Measurements from ENCODE around the gene CFAP410. TPM values are rescaled to one million over a fixed set of nuclear protein-coding genes. Genes with fewer than 3 reads are reported as not detected.

Gene CFAP410
- total and polyA plus RNA-seq, 2 of the 8 experiments (the other 6 are each of a cell fraction or from before 2014, with no cell fraction given): 10.6 to 12.0 TPM

GRCh38 chr21:44301961-44302406 is 37.2 kb downstream of the CFAP410 start:
- H3K36me3 ChIP-seq (ENCODE audit: control insufficient read depth in 2 of 4, insufficient read depth in 4 of 4, low read length in 3 of 4): no peaks in the 10 kb centered on the region
- CTCF ChIA-PET (ENCODE audit: partially characterized antibody): interaction anchor here (0.7 to 1.2 kb wide), 5 partner anchors 11 to 36 kb away, joined by 3 to 4 read pairs (median 3); no protein-coding TSS in a partner anchor
- H3K4ac ChIP-seq (replicated peaks; ENCODE audit: insufficient read length, low read depth, low read length): no peak overlapping the region
- H3K9me3 ChIP-seq (ENCODE audit: insufficient read depth in 2 of 2, low read depth in 1 of 2, low read length in 1 of 2): no peaks in the 10 kb centered on the region
- no peak overlapping the region for H2BK5ac ChIP-seq (ENCODE audit: low read depth, low read length)
- POLR2A ChIA-PET (ENCODE audit: partially characterized antibody): interaction anchor here (0.6 kb wide), 1 partner anchor 178 kb away, joined by 3 read pairs; no protein-coding TSS in a partner anchor
- H3K56ac ChIP-seq (replicated peaks; ENCODE audit: insufficient read length, low read depth, low read length): no peak overlapping the region
- H3K27ac ChIP-seq (ENCODE audit: low read depth, low read length): no peak overlapping the region
- H3K79me2 ChIP-seq (ENCODE audit: control insufficient read depth in 1 of 2, insufficient read depth in 2 of 2, low read length in 2 of 2): peaks cover 0 to 6% of the 10 kb centered on the region in 2 experiments; a peak in 1 of 4 replicates
- no peak overlapping the region for H4K5ac ChIP-seq (ENCODE audit: insufficient read length, low read depth, low read length)
- H3K4me3 ChIP-seq (ENCODE audit: extremely low read depth in 1 of 4, insufficient read depth in 2 of 4, low read depth in 3 of 4, low read length in 4 of 4): no peak overlapping the region
- no peak overlapping the region for H2BK15ac ChIP-seq (ENCODE audit: low read length)
- H2AFZ ChIP-seq (ENCODE audit: low read length): no peak overlapping the region
- DNase-seq (ENCODE audit: low read depth in 1 of 2, low spot score in 2 of 2): no peak
- no peak overlapping the region for H2BK12ac ChIP-seq (ENCODE audit: low read depth, low read length)
- H3K23me2 ChIP-seq (ENCODE audit: low read depth, low read length): peaks cover 12% of the 10 kb centered on the region; the same call in 1 of the 2 replicates
- no peak for TF ChIP-seq CHD1 (IDR thresholded peaks at IDR 0.05; ENCODE audit: low read depth, low read length)
- no peak for TF ChIP-seq RNF2 (IDR thresholded peaks at IDR 0.05; ENCODE audit: borderline replicate concordance, low read depth, low read length, missing control alignments, poor library complexity, severe bottlenecking)
- peaks cover 6% of the 10 kb centered on the region; the same call in 1 of the 2 replicates for H3K79me1 ChIP-seq (ENCODE audit: low read depth, low read length)
- H3K27me3 ChIP-seq (replicated peaks in 1 of 4; ENCODE audit: control insufficient read depth in 3 of 4, extremely low read depth in 1 of 4, insufficient read depth in 3 of 4, low read length in 3 of 4): peaks cover 0 to 3% (median 0%) of the 10 kb centered on the region in 4 experiments; a peak in 2 of 7 replicates
- H4K91ac ChIP-seq (replicated peaks; ENCODE audit: insufficient read length, low read length): no peak overlapping the region
- 95% methylated on average over 7 of the region's 9 CpGs; no CpG with 5 or more reads in 1 of the 2 experiments for WGBS, 2 experiments (ENCODE audit: extremely low coverage in 1 of 2, insufficient coverage in 1 of 2, insufficient read length in 1 of 2, insufficient replicate concordance in 2 of 2, low coverage in 1 of 2, low lambda C conversion rate in 2 of 2, missing lambda C conversion rate in 1 of 2)
- H4K20me1 ChIP-seq (replicated peaks in 1 of 2; ENCODE audit: control insufficient read depth in 1 of 2, insufficient read depth in 2 of 2, low read length in 2 of 2): peaks cover 9 to 15% of the 10 kb centered on the region in 2 experiments
- no peak overlapping the region; the same call in 1 of the 2 replicates for H4K8ac ChIP-seq (ENCODE audit: extremely low read depth, insufficient read depth, low read length)
- no peak overlapping the region for H3K9ac ChIP-seq (replicated peaks in 1 of 4; ENCODE audit: extremely low read depth in 1 of 4, low read depth in 3 of 4, low read length in 3 of 4)
- H3K4me2 ChIP-seq (ENCODE audit: insufficient read depth in 1 of 2, low read depth in 2 of 2, low read length in 2 of 2): no peak overlapping the region
- no peak overlapping the region for H3K18ac ChIP-seq (ENCODE audit: extremely low read depth, low read length)
- FAIRE-seq: no peak
- H2BK20ac ChIP-seq (ENCODE audit: low read length): no peak overlapping the region
- H3K4me1 ChIP-seq (replicated peaks in 1 of 4; ENCODE audit: control insufficient read depth in 3 of 4, insufficient read depth in 4 of 4, low read length in 3 of 4): peaks cover 0 to 19% (median 5%) of the 10 kb centered on the region in 4 experiments; a peak in 5 of 7 replicates
- no peak overlapping the region for H2BK120ac ChIP-seq (replicated peaks; ENCODE audit: low read depth, low read length)
- no peak overlapping the region for H2AK5ac ChIP-seq (ENCODE audit: low read depth, low read length)
- no peak overlapping the region for H3K14ac ChIP-seq (ENCODE audit: insufficient read length)
- no peak overlapping the region for H3K23ac ChIP-seq (ENCODE audit: insufficient read length)

Data from H1 (cell line).